GM15510 (cell line): ENCODE results near the gene OR11G2.

ENCODE experiments used
- POLR2A ChIP-seq: IDR thresholded peaks from 3 replicates; pipeline ENCODE4 v1.6.1; 2011; ENCODE audit warnings: borderline replicate concordance; ENCODE audit not compliant: insufficient read length; ENCODE audit errors: extremely low read depth

Gene OR11G2

DNA sequence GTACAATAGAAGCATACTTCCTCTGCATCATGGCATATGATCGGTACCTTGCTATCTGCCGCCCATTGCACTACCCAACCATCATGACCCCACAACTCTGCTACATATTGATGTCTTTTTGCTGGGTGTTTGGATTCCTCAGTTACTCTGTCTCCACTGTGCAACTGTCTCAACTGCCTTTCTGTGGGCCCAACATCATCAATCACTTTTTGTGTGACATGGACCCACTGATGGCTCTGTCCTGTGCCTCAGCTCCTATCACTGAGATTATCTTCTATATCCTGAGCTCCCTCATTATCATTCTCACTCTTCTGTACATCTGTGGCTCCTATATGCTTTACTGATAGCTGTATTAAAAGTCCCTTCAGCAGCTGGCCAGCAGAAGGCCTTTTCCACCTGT lies 18.9 kb downstream of the OR11G2 start:
- no peak for TF ChIP-seq POLR2A

DNA sequence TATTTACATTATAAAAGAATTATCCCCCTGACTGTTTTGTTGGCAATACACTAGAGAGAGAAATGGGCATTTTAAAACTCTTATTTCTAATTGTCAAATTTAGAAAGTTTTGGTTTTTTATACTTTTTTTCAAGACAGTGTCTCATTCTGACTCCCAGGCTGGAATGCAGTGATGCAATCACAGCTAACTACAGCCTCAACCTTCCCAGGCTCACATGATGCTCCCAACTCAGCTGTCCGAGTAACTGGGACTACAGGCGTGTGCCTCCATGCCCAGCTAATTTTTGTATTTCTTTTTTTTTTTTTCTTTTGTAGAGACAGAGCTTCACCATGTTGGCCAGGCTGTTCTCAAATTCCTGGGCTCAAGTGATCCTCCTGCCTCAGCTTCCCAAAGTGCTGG lies 24.5 kb downstream of the OR11G2 start:
- no peak for TF ChIP-seq POLR2A

DNA sequence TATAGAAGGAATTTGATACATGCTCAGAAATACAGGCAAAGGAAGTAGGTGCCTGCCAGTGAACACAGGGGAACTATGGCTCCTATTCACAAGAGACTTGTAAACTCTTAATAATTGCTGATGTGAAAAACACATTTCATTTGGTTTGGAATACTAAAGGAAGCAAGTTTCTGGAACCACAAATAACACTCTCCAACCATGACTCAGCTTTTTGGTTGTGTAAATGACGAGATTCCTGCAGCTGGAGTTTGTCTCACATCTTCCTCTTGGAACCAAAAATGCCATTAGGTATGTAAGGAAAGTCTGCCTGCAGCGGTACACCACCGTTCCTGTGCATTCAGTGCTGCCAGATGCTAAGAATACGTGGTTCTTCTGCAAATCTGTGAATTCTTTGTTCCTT lies 28.3 kb downstream of the OR11G2 start:
- no peak for TF ChIP-seq POLR2A

DNA sequence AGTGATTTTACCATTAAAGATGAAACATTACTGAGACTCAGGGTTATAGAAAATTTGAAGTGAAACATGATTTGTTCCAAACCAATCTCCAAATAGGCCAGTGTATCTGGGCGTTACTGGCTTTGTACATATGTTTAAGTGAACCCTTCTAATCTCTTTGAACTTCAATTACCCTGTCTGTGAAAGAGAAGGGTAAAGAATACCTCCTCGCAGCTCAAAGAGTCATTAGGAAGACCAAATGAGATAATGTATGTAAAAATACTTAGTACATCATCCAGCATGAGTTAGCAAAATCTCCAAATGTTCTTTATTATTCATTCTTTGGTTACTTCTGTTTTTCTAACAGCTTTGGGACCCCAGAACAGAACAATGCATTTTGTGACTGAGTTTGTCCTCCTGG lies 32.7 kb downstream of the OR11G2 start, which contains the start of gene OR11H6:
OR11H6 (plus strand) TSS at position 301 of the 400 bp plus-strand sequence; CDS start at position 301, 0 bp downstream.
- TF ChIP-seq POLR2A = no peak

DNA sequence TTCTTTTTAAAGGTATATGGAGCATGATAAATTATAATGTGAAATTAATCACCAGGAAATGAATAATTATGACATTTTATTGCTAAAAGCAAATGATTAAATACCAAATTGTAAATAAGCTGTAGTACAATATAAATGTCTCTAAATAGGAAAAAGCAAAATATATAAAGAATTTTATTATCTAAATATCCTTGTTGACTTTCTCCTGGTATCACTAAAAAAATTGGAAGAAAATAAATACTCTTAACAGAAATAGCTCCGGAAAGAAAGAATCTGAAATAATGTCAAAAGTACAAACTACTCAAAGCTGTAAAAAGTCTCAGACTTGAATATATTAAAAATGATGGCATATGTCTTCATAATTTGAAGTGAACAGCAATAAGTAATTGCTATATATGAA lies 38.0 kb downstream of the OR11G2 start, which contains the start of gene OR11H7:
OR11H7 (plus strand) TSS at position 301 of the 400 bp plus-strand sequence.
- TF ChIP-seq POLR2A = no peak

DNA sequence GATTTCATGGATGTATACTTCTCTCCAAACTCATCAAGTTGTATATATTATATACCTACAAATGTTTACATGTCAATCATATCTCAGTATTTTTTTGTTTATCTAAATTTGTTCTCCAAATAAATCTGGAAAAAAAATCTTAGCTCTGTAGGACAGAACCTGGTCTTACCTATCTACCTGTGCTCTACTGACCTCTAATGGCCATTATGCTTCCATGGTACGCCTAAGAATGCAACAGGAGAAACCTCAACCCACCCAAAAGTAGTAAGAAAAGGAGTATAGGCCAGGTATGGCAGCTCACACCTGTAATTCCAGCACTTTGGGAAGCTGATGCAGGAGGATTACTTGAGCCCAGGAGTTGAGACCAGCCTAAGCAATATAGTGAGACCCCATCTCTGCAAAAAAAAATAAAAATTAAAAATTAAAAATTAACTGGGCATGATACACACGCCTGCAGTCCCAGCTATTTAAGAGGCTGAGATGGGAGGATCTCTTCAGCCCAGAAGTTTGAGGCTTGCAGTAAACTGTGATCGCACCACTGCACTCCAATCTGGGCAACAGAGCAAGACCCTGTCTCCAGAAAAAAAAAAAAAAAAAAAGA lies 57.0 kb downstream of the OR11G2 start:
- no peak for TF ChIP-seq POLR2A
